ENCODE measurements around the gene STAT4.
A peak's percentile ranks its signal among the peaks of the same experiment; 100 is the strongest.

The STAT4 gene

GRCh38 chr2:191081411-191082155 is 69.2 kb downstream of the STAT4 start:
- no peak for DNase-seq

GRCh38 chr2:191078165-191078867 is 72.5 kb downstream of the STAT4 start:
- no peak for DNase-seq

- no peak for DNase-seq
Measured at GRCh38 chr2:191070276-191070675, 80.5 kb downstream of the STAT4 start.

DNA sequence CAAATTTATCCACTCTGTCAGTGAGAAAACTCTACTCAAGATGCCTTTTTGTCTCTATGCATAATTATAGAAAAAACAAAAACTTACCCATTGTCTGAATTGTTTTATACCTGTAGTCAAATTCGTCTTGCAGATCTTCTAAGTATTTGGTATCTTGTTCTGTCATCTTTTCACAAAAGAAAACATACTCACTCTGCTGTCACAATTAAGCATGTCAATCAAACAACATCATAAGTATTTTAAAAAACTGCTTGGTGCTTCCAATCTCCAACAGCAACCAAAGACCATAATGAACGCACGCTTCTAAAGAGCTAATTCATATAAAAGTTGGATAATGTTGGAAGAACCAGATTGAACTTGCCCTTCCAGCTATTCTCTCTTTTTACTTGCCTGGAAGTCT is 81.2 kb downstream of the STAT4 start:
- no peak for DNase-seq

- no peak for DNase-seq
Measured at GRCh38 chr2:191066919-191067233, 83.9 kb downstream of the STAT4 start.

DNA sequence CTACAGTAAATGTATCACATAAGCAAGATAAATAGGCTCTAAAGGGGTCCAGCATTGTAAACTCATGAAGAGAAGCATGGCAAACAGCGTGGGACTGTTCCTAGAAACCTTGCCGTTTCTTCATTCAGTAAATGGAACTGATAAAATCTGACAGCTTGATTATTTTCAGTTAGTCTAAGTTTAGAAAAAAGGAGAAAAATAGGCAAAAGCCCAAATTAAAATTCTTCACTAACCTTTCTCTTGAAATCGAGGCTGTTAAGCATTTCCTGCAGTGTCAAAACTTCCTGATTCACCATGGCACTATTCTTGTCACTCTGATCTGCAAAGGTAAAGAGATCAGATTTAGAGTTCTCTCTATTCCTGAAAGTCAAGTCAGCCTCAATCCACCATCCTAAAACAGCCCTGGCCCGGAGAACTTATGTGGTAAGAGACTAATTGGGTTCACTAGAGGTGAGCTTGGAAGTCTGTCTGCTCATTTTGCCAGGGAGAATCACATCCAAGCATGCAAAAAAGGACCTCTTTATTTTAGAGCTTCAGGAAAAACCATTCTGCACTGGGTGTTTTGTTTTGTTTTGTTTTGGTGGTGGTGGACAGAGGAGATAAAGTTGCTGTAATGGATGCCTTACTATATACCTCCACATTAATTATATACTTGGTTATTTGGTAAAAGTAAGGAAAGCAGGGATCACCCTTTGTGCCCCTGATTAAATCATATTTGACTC is 84.4 kb downstream of the STAT4 start:
- DNase-seq = no peak

DNA sequence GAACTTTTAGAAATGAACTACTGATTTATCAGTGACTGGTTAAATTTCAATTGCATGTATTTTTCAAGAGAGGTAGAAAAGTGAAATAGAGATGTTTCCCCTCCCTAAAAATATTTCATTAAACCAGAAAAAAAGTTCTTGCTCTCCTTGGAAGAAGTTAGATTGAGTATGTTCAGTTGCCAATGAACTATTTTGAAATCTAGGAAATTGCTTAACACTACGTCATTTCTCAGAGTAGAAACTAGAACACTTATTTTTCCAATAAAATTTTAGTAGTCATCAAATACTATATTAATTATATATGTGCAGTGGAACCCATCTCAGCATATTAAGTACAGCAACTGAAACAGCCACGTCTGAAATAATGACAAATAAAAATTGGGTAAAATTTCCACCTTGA is 85.0 kb downstream of the STAT4 start:
- DNase-seq = no peak

GRCh38 chr2:191064590-191064989 is 86.2 kb downstream of the STAT4 start:
- DNase-seq = no peak

- DNase-seq = no peak
Measured at GRCh38 chr2:191063584-191063983, 87.2 kb downstream of the STAT4 start.

DNA sequence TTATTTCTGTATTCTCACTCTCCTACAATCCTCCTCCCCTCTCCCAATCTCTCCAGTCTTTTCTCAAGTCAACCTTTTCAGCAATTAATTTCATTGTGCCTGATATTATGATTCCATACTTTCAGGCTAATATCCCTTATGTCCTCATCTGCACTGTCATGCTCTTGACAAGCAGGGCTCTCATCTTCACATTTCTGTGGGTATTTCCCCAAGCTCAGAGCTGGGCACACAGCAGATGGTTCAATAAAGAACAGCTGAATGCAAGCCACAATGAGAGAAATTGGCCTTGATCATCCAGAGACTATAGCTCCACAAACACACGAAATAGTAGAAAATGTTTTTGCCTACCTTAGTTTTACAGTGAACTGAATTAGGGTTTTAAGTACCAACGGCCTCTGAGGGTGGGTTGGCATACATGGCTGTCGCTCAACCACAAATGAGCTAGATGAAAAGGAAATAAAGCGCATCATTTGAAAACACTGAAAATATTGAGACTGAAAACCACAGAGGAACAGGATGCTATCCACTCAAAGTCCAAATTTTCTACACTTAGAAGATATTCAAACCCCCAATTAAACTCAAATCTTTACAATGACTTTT is 89.3 kb downstream of the STAT4 start:
- peak; percentile 13 for DNase-seq

DNA sequence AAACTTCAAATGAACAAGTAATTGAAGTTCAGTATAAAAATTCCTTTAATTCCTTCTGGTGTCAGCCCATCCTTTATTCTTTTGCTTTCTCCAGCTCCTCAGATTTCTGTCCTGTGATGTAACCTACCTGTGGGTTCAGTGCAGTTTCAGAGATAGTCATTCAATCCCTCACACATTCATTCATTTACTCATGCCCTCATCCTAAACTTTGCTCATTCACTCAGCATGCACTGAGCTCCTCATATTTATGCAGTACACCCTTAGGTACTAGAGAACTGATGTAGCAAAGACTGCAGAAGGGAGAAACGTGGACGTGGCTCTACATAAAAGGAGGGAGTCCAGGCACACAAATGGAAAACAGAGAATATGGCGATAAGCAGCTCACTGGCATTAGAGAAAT is 91.5 kb downstream of the STAT4 start:
- no peak for DNase-seq

GRCh38 chr2:191056228-191056627 is 94.6 kb downstream of the STAT4 start:
- no peak for DNase-seq

GRCh38 chr2:191053256-191053655 is 97.5 kb downstream of the STAT4 start:
- DNase-seq = no peak

- DNase-seq = peak; percentile 12
Measured at GRCh38 chr2:191051825-191052778, 98.7 kb downstream of the STAT4 start.

DNA sequence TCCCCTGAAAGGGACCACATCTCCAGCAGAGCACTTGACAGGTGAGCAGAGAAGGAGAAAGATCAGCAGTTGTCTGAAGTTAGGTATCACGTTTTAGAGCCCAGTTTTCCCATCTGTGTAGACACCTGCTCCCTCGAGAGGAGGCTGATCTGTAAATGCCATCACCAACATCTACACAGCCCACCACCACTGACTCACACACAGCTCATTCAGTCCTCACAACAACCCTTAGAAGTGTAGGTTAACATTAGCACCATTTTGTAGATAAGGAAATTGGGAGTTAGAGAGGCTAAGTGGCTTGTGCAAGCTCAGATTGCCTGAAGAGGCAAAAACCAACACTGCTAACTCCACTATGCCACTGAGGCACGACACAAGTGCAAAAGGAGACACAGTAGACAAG is 99.6 kb downstream of the STAT4 start:
- DNase-seq = no peak

GRCh38 chr2:191050640-191050987 is 100.2 kb downstream of the STAT4 start:
- no peak for DNase-seq

GRCh38 chr2:191049728-191050639 is 100.8 kb downstream of the STAT4 start:
- no peak for DNase-seq

DNA sequence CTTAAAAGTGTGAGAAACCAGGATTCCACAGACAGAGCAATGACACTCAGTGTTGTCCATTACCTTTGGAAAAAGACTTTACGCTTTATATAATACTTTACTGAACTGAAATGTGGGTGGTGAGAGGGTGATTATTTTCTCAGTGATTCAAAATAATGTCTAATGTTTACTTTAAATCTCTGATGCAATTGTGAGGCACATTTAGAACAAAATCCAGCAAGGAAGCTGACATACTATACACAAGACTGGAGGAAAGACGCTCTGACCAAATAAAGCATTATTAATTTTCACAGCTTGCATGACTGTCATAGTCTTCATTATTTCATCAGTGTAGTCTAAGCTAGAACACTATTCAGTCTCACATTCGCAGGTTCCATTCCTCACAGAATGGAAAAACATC is 102.7 kb downstream of the STAT4 start:
- no peak for DNase-seq

DNA sequence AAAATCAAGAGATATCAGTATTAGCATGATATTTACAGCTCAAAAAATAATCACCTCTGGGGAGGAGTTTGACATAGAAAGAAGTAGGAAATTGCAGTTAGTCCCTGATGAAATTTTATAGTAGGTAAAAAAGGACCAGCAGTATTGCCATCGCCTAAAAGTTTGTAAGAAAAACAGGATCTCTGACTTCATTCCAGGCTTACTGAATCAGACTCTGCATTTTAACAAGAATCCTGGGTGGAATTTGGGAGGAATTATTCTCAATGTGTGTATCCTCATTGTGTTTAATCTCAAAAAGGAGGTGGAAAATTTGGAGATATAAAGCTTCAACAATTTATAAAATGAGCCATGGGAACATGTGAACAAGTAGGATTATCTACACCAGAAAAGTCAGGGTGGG is 105.7 kb downstream of the STAT4 start:
- DNase-seq = no peak

- no peak for DNase-seq
Measured at GRCh38 chr2:191043438-191043837, 107.4 kb downstream of the STAT4 start.

GRCh38 chr2:191041418-191042161 is 109.2 kb downstream of the STAT4 start:
- DNase-seq = no peak

Data from effector CD4-positive, alpha-beta T cell (primary cell).